DND-41 (cell line): ENCODE measurements around the gene FGFR2.

Experiments used
- EZH2 ChIP-seq: IDR thresholded peaks from 3 replicates; pipeline ENCODE4 v1.6.1; 2012; ENCODE audit warnings: borderline replicate concordance, low read depth, mild to moderate bottlenecking, moderate library complexity, low read length, inconsistent platforms; ENCODE audit not compliant: severe bottlenecking
- TF ChIP-seq, protein P1 (sequence below): IDR thresholded peaks from 2 replicates; pipeline ENCODE4 v1.5.1; 2012; ENCODE audit warnings: borderline replicate concordance, low read length, moderate library complexity, mild to moderate bottlenecking; ENCODE audit not compliant: poor library complexity, severe bottlenecking; ENCODE audit errors: extremely low read depth

DNA sequence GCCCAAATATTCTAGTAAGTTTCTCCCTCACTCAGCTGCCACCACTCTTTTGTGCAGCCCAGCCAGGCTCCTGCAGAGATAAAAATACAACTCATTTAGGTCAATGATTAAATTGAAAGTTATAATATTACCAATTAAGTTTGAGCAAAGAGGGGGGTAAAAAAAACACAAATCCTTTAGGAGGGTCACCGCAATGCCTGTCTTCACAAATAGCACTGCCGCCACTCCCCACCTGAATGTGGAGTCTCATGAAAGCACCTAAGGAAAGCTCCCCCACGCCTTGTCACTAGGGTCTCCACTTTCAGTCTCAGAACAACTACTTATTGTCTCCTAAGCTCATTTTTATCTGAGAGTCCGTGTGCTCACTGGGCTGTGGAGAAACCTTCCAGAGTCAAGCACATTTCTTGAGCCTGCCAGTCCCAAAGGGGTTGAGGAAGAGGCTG is 148.7 kb downstream of the FGFR2 start:
- TF ChIP-seq, protein P1, sequence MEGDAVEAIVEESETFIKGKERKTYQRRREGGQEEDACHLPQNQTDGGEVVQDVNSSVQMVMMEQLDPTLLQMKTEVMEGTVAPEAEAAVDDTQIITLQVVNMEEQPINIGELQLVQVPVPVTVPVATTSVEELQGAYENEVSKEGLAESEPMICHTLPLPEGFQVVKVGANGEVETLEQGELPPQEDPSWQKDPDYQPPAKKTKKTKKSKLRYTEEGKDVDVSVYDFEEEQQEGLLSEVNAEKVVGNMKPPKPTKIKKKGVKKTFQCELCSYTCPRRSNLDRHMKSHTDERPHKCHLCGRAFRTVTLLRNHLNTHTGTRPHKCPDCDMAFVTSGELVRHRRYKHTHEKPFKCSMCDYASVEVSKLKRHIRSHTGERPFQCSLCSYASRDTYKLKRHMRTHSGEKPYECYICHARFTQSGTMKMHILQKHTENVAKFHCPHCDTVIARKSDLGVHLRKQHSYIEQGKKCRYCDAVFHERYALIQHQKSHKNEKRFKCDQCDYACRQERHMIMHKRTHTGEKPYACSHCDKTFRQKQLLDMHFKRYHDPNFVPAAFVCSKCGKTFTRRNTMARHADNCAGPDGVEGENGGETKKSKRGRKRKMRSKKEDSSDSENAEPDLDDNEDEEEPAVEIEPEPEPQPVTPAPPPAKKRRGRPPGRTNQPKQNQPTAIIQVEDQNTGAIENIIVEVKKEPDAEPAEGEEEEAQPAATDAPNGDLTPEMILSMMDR = no peak
- no peak for TF ChIP-seq EZH2
